WTC11 (cell line): Measurements from ENCODE around the gene CD3E. TPM values are rescaled to one million over a fixed set of nuclear protein-coding genes. Genes with fewer than 3 reads are reported as not detected.

Source experiments
- ATAC-seq: fragments of 200-7000 bp; cut with Tn5 transposase; 2 replicates; pipeline ENCODE4 v1.10.0; 2021; ENCODE audit warnings: mild to moderate bottlenecking, moderate library complexity
- CTCF ChIA-PET: fragments of 300-600 bp; sonication (Branson Sonifier 250); formaldehyde crosslinking; loops from one replicate; lab custom pipeline; 2021; ENCODE audit warnings: antibody characterized with exemption; lab: Charles Lee
- POLR2A ChIA-PET: fragments of 350-600 bp; sonication (Branson Sonifier 250); formaldehyde crosslinking; loops from one replicate; lab custom pipeline; 2021; ENCODE audit warnings: antibody characterized with exemption; lab: Charles Lee
- DNase-seq: peaks from one replicate; pipeline ENCODE4 v3.0.0; 2021; ENCODE audit warnings: low spot score
- H3K27ac Mint-ChIP-seq: 2 replicates; pipeline ENCODE4 v1.8.0; 2021; ENCODE audit warnings: mixed read lengths
- H3K27me3 Mint-ChIP-seq: 2 replicates; pipeline ENCODE4 v1.8.0; 2021; ENCODE audit warnings: low read depth, mild to moderate bottlenecking, moderate library complexity, mixed read lengths
- H3K36me3 Mint-ChIP-seq: 2 replicates; pipeline ENCODE4 v1.8.0; 2021; ENCODE audit warnings: mixed read lengths
- H3K4me1 Mint-ChIP-seq: 2 replicates; pipeline ENCODE4 v1.8.0; 2022; ENCODE audit warnings: mixed read lengths
- H3K4me3 Mint-ChIP-seq: 2 replicates; pipeline ENCODE4 v1.8.0; 2021; ENCODE audit warnings: mild to moderate bottlenecking, moderate library complexity, mixed read lengths
- H3K9me3 Mint-ChIP-seq: 2 replicates; pipeline ENCODE4 v1.8.0; 2021; ENCODE audit warnings: mixed read lengths
- AFF4 ChIP-seq: sonication (generic); formaldehyde crosslinking; IDR thresholded peaks from 2 replicates; pipeline ENCODE4 v1.8.1; 2023; ENCODE audit warnings: mild to moderate bottlenecking, missing genetic modification reagents, borderline replicate concordance
- CTCF ChIP-seq: fragments of 200-600 bp; IDR thresholded peaks from 2 replicates; pipeline ENCODE4 v1.8.0; 2022; ENCODE audit warnings: antibody characterized with exemption
- E2F5 ChIP-seq: sonication (generic); formaldehyde crosslinking; IDR thresholded peaks from 2 replicates; pipeline ENCODE4 v1.8.1; 2022; ENCODE audit warnings: mild to moderate bottlenecking, moderate library complexity, missing genetic modification reagents
- HMGXB4 ChIP-seq: sonication (generic); formaldehyde crosslinking; IDR thresholded peaks from 2 replicates; pipeline ENCODE4 v1.8.1; 2023; ENCODE audit warnings: mild to moderate bottlenecking, moderate library complexity, missing genetic modification reagents
- MAX ChIP-seq: sonication (generic); formaldehyde crosslinking; IDR thresholded peaks from 2 replicates; pipeline ENCODE4 v1.8.0; 2022; ENCODE audit warnings: mild to moderate bottlenecking, missing genetic modification reagents
- PREB ChIP-seq: sonication (generic); formaldehyde crosslinking; IDR thresholded peaks from 2 replicates; pipeline ENCODE4 v1.8.1; 2022; ENCODE audit warnings: mild to moderate bottlenecking, missing genetic modification reagents, moderate library complexity, borderline replicate concordance
- SOX15 ChIP-seq: fragments of 250-450 bp; sonication (Bioruptor Pico); IDR thresholded peaks from 2 replicates; pipeline ENCODE4 v1.9.0; 2021; ENCODE audit warnings: mild to moderate bottlenecking
- SP1 ChIP-seq: sonication (generic); formaldehyde crosslinking; conservative IDR thresholded peaks from 2 replicates; pipeline ENCODE4 v1.8.1; 2022; ENCODE audit warnings: missing genetic modification reagents
- TEAD1 ChIP-seq: sonication (generic); formaldehyde crosslinking; IDR thresholded peaks from 2 replicates; pipeline ENCODE4 v1.8.0; 2022; ENCODE audit warnings: mild to moderate bottlenecking, missing genetic modification reagents
- ZNF425 ChIP-seq: fragments of 250-450 bp; sonication (Bioruptor Pico); conservative IDR thresholded peaks from 2 replicates; pipeline ENCODE4 v1.9.0; 2021; ENCODE audit warnings: mild to moderate bottlenecking
- ZSCAN18 ChIP-seq: fragments of 250-450 bp; sonication (Bioruptor Pico); IDR thresholded peaks from 2 replicates; pipeline ENCODE4 v2.1.2; 2022; ENCODE audit warnings: mild to moderate bottlenecking, moderate library complexity
- total RNA-seq: library from RNA; stranded (reverse); gene quantifications from 3 replicates; pipeline ENCODE4 v1.2.3, GENCODE V29; 2021

Gene CD3E
- total RNA-seq, 1 experiment from 2014 or later: 1.0 TPM

- POLR2A ChIA-PET: no interaction called here
- peaks cover 22% of the 10 kb centered on the region for H3K27me3 Mint-ChIP-seq
- no peak for DNase-seq
- peak; percentile 63 for ATAC-seq
- no peaks in the 10 kb centered on the region for H3K9me3 Mint-ChIP-seq
- H3K4me3 Mint-ChIP-seq: no peak overlapping the region
- CTCF ChIA-PET: interaction anchor here (0.6 to 2.1 kb wide), 46 partner anchors 8 to 1157 kb away, joined by 3 to 41 read pairs (median 4); partner anchors contain the start of genes CD3E, MPZL2, MPZL3 and SCN4B
- TF ChIP-seq ZSCAN18 (CRISPR knock-in tag) (no peak), SP1 (CRISPR knock-in tag) (no peak), E2F5 (CRISPR knock-in tag) (no peak), PREB (CRISPR knock-in tag) (no peak), HMGXB4 (CRISPR knock-in tag) (no peak), CTCF (no peak), SOX15 (CRISPR knock-in tag) (no peak), ZNF425 (CRISPR knock-in tag) (no peak), TEAD1 (no peak), AFF4 (CRISPR knock-in tag) (no peak), MAX (CRISPR knock-in tag) (no peak)
- H3K4me1 Mint-ChIP-seq: peaks cover 7% of the 10 kb centered on the region; the same call in 1 of the 2 replicates
- no peak overlapping the region for H3K27ac Mint-ChIP-seq
- no peaks in the 10 kb centered on the region for H3K36me3 Mint-ChIP-seq
Measured at GRCh38 chr11:118295199-118295598, 9.3 kb upstream of the CD3E start.
